HT-29 (cell line): ENCODE data around the gene TBC1D2B. TPM values are rescaled to one million over a fixed set of nuclear protein-coding genes. Genes with fewer than 3 reads are reported as not detected.
A peak's percentile ranks its signal among the peaks of the same experiment; 100 is the strongest.

Source experiments
- DNase-seq: peaks from one replicate; pipeline ENCODE4 v3.0.0-alpha.2; 2015; ENCODE audit warnings: low spot score
- total RNA-seq: library from RNA; depleted of rRNA; stranded (reverse); fragments of >200 nt; shearing (Covaris generic); gene quantifications from 2 replicates; pipeline ENCODE4 v1.2.3, GENCODE V29; 2014

The TBC1D2B gene
- total RNA-seq, 1 experiment from 2014 or later = 20.4 TPM

GRCh38 chr15:78097667-78098066, 20.2 kb upstream of the TBC1D2B start:
- no peak for DNase-seq

DNA sequence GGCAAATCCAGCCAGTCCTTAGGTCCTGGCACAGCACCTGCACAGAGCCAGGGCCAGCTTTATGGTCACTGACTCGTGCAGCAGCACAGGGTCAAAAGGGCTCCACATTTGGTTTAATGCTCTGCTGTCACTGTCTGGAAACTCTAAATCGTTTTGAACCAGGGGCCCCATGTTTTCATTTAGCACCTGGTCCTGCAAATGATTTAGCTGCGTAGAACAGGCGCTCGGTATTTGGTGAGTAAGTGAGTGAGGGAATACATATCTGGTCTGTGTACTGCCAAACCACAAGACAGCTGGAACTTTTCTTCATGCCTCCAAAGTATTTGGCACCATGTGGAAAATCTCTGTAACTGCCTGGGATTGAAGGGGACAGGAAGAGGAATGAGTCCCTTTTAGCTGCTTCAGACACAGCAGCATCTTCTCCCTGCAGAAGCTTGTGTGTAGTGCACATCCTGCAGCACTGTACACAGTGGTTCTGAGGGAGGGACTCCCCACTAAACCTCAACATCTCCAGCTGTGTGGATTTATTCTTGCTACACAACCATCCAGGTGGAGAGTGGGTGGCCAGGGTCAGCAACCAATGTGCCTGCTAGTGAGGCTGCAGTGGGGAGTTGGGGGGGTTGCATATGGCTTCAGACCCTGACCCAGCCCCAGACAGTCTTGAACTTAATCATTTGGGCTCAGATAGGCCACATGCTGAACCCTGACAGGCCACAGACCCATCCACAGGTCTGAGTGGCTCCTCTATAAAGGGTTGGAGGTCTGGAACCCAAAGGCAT, 15.9 kb upstream of the TBC1D2B start:
- DNase-seq = no peak

GRCh38 chr15:78092261-78093041, 14.9 kb upstream of the TBC1D2B start, which contains the start of gene SH2D7:
SH2D7 (plus strand) TSS chr15:78092561; CDS start chr15:78092585, 24 bp downstream.
- no peak for DNase-seq

GRCh38 chr15:78090422-78091063, 13.0 kb upstream of the TBC1D2B start:
- no peak for DNase-seq

- DNase-seq = peak; percentile 68
Observed at GRCh38 chr15:78088773-78089080, 11.2 kb upstream of the TBC1D2B start.

DNA sequence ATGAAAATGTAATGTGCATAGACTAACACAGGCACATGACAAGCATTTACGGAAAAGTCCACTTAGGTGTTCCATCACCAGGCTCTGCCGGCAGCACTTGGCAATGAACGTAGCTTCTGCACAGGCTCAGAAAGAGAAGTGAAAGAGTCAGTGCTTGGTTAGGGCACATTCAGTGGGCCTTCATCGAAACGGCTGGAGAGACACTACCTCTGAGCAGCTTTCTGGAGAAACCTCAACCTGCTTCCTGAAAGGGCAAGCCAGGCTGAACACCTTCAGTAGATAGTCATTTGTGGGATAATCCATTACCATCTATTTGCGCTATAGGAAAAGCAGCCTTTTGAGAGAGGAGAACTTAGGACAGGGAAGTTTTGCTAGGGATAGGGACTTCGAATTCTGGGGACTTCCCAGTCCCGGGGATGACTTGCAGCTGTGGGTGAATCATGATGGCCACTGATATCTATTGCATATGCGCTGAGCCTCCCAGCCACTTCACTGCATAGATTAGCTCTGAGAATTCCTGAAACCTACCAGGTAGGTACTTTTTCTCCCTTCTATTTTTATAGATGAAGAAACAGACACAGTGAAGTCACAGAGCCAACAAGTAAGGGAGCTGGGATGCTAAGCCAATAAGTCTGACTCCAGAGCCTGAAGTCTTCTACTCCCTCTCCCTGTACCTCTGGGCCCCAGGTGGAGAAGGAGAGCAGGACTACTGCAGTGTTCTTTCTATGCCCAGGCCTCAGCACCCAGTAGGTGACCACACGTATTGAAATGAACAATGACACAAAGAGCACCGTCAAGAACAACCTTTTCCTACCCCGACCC, 10.7 kb upstream of the TBC1D2B start:
- no peak for DNase-seq

GRCh38 chr15:78085928-78086327, 8.4 kb upstream of the TBC1D2B start:
- DNase-seq = no peak

DNA sequence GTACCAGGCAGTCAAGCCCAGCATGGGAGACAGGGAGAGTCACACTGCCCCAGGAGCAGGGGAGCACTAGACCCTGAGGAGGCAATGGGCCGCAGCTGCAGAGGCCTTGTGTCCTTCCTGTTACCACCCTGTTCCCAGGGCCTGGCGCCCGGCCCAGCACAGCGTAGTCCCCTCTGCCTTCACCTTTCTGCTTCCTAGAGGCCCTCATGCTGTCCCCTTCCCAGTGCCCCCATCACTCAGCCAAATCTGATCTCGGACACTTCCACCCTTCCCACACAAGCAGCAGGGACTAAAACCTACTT, 6.9 kb upstream of the TBC1D2B start:
- no peak for DNase-seq

DNA sequence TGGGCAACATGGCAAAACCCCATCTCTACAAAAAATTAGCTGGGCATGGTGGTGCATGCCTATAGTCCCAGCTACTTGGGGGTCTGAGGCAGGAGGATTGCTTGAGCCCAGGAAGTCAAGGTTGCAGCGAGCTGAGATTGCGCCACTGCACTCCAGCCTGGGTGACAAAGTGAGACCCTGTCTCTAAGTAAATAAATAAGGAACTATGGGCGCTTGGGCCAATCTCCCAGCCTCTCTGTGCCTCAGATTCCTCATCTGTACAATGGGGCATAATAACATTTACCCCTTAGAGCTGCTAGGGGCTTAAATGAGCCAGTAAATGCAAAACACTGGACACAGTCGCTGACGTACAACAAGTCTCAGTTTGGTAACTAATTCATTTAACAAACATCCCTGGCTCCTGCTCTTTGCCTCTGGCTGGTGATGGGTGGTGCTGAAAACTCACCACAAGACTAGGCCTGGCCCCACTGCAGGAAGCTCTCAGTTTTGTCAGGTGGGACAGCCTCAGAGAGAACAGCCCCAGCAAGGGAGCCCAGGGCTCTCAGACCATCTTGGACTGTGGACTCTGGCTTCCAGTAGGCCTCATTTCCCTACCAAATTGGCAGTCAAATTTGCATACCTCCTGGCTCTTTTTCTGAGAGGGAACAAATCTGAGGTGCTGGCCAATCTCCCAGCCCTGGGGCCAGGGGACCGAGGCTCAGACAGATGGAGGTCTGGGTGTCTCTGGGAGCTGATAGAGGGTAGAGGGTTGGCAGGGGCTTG, 6.4 kb upstream of the TBC1D2B start:
- peak; percentile 13 for DNase-seq

DNA sequence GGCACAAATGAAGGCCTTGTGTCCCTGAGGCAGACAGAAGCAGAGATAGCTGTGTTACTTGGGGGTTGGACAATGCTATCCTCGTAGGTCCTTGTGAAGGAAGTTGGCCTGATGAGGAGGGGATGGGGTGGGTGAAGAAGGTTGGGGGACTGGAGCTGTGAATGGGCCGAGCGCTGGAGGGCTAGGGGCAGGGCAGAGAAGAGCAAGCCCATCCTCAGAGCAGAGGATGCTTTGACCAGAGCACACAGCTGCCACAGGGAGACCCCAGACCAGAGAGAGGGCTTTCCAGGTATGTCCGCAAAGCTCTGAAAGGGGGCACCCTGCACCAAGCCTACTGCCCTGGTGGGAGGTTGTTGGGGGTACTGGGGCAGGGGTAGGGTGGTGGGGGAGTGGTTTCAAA, 5.7 kb upstream of the TBC1D2B start:
- DNase-seq = no peak

- DNase-seq = no peak
Observed at GRCh38 chr15:78082743-78083110, 5.2 kb upstream of the TBC1D2B start.

GRCh38 chr15:78082106-78082742, 4.7 kb upstream of the TBC1D2B start:
- DNase-seq = no peak

GRCh38 chr15:78080088-78080460, 2.6 kb upstream of the TBC1D2B start:
- no peak for DNase-seq

DNA sequence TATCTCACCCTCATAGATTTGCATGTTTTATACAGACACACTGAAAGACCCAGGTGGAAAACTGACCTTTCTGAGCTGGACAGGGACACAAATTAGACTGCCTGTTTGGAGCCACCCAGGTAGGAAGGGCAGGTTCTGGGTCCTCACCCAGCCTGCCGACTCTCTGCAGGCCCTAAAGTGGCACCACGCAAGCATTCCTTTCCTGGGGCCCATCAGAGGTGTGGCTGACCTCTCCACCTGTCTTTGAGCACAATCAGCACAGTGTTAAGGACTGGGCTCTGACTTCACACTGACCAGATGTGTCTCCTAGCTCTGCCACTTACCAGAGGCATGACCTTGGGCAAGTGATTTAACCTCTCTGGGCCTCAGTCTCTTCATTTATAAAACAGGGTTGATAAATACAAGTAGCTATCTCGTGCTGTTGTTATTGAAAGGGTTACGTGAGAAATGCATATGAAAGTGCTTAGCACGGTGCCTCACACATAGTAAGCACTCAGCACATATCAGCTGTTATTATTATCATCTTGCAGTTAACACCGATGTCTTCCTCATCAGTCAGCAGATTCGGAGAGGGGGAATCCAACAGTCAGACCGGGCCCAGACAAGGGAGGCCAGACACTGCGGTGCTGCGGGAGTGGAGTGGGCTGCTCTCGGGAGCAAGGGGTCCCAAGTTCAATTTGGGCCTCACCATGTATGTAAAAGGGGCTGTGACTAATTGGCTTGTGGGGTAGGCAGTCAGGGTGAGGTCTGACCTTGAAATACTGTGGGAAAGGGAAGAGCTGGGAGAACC, 2.0 kb upstream of the TBC1D2B start:
- DNase-seq = no peak

DNA sequence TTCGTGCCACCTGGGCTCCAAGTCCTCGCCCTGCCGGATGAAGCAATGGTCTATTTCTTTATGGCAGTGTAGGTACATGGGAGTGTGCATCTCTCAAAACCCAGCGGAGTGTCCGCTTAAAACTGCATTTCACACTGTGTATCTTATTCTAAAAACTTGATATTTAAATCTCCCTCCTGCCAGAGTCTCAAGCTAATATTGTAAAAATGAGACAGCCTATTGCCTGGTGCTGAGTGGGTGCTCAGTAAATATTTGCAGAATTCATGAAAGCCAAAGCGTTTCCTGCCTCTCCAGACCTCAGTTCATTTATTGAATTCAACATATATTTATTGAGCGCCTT, 330 bp upstream of the TBC1D2B start:
- peak; percentile 25 for DNase-seq

DNA sequence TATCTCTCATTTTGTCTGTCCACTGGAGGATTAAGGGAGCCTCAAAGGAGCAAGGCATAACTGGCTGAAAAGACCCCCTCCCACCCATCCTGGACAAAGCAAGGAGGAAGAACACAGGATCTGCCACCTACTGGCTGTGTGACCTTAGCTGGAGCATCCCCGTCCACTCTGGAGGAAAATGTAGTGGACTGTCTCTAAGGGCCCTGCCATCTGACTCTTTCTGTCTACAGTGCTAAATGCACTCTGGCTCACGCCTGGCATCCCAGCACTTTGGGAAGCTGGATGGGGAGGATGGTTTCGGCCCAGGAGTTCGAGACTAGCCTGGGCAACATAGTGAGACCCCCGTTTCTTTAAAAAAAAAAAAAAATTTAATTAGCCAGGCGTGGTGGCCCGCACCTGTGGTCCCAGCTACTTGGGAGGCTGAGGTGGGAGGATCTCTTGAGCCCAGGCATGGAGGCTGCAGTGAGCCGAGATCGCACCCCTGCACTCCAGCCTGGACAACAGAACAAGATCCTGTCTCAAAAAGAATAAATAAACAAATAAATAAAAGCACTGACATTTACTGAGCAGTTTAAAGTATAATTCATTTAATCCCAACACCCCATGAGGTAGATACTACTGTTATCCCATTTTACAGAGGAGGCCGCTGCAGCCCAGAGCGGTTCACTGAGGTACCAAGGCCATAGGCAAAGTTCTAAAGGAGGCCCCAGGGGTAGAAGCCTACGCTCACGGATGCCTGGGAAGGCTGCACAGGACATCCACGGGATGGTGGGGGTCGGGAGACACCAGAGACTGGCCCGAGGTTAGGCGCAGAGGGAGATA, 1.1 kb downstream of the TBC1D2B start:
- no peak for DNase-seq

- peak; percentile 82 for DNase-seq
Observed at GRCh38 chr15:78075490-78076230, 1.9 kb downstream of the TBC1D2B start.

DNA sequence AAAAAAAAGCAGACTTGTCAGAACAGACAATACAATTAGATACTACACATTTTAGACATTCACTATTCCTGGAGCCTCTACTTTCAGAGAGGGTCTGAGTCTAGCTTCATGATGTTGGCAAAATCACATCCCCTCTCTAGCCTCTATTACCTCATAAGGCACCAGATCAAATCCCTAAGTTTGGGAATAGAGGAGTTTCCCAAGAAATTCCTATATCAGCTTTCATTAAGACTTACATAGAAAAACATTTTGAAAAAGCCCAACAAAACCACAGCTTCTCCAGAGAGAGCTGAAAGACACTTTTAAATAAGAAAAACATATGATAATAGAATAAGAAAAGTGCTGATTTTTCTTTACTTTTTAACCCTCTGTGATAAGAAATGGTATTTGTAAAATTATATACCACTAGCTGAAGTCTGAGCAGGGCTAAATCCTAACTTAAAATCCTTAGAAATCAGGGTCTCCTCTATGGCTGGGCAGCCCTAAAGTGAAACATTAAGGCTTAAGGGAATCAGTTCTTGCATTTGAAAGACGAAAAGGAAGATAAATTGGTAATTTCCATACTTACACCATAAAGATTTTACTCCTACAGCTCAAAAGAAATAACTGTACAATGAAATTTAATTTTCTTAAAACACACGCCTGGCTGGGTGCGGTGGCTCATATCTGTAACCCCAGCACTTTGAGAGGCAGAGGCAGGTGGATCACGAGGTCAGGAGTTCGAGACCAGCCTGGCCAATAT, 4.3 kb downstream of the TBC1D2B start:
- DNase-seq = no peak
